ENCODE results near the gene EFCAB11. TPM values are rescaled to one million over a fixed set of nuclear protein-coding genes. Genes with fewer than 3 reads are reported as not detected.

Gene EFCAB11
- total RNA-seq, 4 donors from 2014 or later: 3.2 to 5.1 (median 3.7) TPM

DNA sequence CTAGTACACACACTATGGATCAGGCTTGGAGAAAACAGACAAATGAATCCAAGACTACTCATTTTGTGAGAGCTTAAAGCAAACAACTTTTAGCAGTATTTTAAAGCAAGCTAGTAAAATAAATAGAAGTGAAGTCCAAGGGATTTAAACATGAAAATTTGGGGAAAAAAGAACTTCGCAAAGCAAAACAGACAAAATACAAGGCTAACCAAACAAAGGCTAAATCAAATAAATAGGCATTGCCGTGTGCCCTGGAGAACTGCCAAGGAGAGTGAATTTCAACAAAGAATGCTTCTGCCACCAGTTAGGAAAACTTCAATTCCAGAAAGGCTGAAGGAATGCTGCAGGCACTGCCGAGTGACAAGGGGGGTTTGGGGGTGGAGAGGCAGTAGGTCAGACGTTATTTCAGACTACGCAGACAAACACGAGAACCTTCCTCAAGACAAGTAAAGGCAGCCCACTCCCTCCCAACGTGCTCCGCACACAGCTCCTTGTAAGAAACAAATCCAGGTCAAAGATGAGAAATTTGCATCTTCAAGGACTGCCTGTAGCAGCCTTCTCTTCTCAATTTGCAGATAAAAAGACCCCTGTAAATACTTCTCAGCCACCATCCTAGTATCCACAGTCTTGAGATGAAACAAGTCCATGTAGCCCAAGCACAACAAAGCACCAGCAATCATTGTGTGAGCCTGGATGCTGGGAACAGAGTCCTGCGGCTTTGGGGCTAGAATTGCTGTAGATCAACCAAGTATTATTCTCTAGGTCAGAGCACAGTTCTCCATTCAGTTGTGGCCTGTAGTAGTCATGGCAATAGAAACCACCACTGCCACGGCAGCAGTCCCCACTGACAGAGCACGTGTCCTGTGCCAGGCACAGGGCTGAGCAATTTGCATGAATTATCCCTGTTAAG is 43.3 kb downstream of the EFCAB11 start:
- H3K9me3 ChIP-seq: no peaks in the 10 kb centered on the region
- no peaks in the 10 kb centered on the region for H3K27me3 ChIP-seq
- H3K27ac ChIP-seq: peak overlapping the region; percentile 67
- peak in 1 of 2 donors; percentile 68 for DNase-seq (ENCODE audit: low spot score in 2 of 2)
- no peaks in the 10 kb centered on the region for H3K36me3 ChIP-seq
- peaks cover 22% of the 10 kb centered on the region for H3K4me1 ChIP-seq
- TF ChIP-seq, protein P1, sequence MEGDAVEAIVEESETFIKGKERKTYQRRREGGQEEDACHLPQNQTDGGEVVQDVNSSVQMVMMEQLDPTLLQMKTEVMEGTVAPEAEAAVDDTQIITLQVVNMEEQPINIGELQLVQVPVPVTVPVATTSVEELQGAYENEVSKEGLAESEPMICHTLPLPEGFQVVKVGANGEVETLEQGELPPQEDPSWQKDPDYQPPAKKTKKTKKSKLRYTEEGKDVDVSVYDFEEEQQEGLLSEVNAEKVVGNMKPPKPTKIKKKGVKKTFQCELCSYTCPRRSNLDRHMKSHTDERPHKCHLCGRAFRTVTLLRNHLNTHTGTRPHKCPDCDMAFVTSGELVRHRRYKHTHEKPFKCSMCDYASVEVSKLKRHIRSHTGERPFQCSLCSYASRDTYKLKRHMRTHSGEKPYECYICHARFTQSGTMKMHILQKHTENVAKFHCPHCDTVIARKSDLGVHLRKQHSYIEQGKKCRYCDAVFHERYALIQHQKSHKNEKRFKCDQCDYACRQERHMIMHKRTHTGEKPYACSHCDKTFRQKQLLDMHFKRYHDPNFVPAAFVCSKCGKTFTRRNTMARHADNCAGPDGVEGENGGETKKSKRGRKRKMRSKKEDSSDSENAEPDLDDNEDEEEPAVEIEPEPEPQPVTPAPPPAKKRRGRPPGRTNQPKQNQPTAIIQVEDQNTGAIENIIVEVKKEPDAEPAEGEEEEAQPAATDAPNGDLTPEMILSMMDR (IDR thresholded peaks at IDR 0.05): no peak
- TF ChIP-seq POLR2A (IDR thresholded peaks at IDR 0.05): no peak
- TF ChIP-seq EP300 (IDR thresholded peaks at IDR 0.05): no peak
- TF ChIP-seq POLR2AphosphoS5 (IDR thresholded peaks at IDR 0.05): no peak
- 38% methylated on average over 11 of the region's 11 CpGs for WGBS
- no peak overlapping the region for H3K4me3 ChIP-seq

DNA sequence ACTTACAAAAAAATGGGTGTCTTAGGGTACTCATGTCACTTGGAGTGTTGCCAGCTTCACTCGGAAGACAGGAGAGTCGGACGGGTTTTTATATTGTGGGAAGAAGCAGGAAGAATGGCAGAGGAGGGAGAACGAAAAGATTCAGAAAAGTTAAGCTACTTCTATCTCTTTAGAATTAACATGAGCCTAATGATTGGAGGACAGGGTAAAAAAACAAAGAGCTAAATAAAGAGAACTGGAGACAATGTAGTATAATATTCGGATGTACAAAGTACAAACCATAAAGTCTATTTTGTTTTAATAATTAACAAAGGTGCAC is 43.9 kb downstream of the EFCAB11 start:
- WGBS: 67% methylated on average over 5 of the region's 5 CpGs
- no peaks in the 10 kb centered on the region for H3K36me3 ChIP-seq
- no peaks in the 10 kb centered on the region for H3K9me3 ChIP-seq
- DNase-seq (ENCODE audit: low spot score in 2 of 2): no peak
- no peaks in the 10 kb centered on the region for H3K27me3 ChIP-seq
- TF ChIP-seq POLR2A (IDR thresholded peaks at IDR 0.05): no peak
- H3K4me1 ChIP-seq: peaks cover 22% of the 10 kb centered on the region
- no peak overlapping the region for H3K27ac ChIP-seq
- no peak overlapping the region for H3K4me3 ChIP-seq

DNA sequence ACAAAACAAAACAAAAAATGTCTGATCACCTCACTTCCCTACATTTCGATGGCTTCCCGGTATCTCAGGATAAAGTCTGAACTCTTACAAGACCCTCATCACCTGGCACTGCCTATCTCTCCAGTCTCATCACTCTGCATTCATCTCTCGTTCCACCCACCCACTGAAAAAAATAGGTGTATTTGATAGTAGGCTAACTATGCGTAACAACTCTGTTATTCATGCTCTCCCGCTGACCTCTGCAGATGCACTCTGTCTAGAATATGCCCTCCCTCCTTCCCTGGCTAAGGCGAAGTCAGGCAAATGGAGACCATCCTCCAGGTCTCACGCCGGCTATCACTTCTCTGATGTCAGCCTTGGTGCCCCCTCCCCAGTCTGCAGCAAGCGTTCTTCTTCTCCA is 44.9 kb downstream of the EFCAB11 start:
- Histone ChIP-seq H3K4me1 (peaks cover 22% of the 10 kb centered on the region), H3K36me3 (no peaks in the 10 kb centered on the region), H3K9me3 (no peaks in the 10 kb centered on the region), H3K27me3 (no peaks in the 10 kb centered on the region), H3K27ac (no peak overlapping the region), H3K4me3 (no peak overlapping the region)
- no peak for DNase-seq (ENCODE audit: low spot score in 2 of 2)
- TF ChIP-seq POLR2AphosphoS5 (IDR thresholded peaks at IDR 0.05): no peak
- TF ChIP-seq, protein P1 (IDR thresholded peaks at IDR 0.05): no peak
- TF ChIP-seq EP300 (IDR thresholded peaks at IDR 0.05): no peak
- TF ChIP-seq POLR2A (IDR thresholded peaks at IDR 0.05): no peak
- 98% methylated on average over 9 of the region's 9 CpGs for WGBS

DNA sequence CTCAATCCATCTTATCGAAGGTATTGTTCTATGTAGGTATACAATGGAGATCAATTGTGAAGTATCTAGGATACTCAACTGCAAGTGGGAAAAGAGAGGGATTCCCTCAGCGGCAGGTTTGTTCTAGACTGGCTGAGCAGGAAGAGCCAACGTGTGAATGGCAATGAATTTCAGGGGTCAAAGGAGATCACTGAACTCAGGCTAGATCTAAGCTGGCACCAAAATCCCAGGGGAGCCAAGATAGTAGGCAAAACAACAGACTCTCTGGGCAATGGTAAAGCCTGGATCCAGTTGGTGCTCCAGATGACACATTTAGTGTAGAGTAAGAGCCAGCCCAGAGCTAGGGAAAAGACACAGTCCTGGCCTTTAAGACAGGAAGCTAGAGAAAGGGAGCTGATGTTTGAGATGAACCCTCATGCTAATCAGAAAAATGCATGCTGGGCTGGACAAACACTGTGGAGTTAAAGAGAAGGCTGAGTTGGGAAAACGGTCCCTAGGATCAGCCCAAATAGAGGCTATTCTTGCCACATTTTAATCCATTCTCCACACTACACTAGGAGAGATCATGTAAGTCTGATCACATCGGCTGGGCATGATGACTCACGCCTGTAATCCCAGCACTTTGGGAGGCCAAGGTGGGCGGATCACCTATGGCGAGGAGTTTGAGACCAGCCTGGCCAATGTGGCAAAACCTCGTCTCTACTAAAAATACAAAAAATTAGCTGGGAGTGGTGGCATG is 45.6 kb downstream of the EFCAB11 start:
- DNase-seq (ENCODE audit: low spot score in 2 of 2): no peak
- Histone ChIP-seq H3K9me3 (no peaks in the 10 kb centered on the region), H3K27ac (no peak overlapping the region), H3K4me3 (no peak overlapping the region), H3K27me3 (no peaks in the 10 kb centered on the region), H3K4me1 (peaks cover 22% of the 10 kb centered on the region), H3K36me3 (no peaks in the 10 kb centered on the region)
- TF ChIP-seq EP300 (IDR thresholded peaks at IDR 0.05) (no peak), POLR2A (IDR thresholded peaks at IDR 0.05) (no peak), POLR2AphosphoS5 (IDR thresholded peaks at IDR 0.05) (no peak)
- TF ChIP-seq, protein P1 (IDR thresholded peaks at IDR 0.05): no peak
- 92% methylated on average over 9 of the region's 9 CpGs for whole genome bisulfite sequencing

DNA sequence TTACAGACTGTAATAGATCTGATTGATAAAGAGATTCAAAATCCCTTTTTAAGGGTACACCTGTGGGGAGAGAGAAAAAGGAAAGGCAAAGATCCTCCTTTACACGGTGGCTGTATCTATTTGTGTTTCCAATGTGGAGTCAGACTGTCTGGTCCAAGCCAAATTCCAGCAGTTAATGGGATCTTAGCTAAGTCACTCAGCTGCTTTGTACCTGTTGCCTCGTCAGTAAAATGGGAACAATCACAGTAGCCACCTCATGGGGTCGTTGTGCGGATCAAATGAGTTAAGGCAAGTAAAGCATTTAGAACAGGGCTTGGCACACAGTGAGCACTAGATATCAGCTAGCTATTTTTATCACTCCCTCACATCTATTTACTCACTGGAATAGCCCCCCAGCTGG is 46.9 kb downstream of the EFCAB11 start:
- WGBS: 86% methylated on average over 4 of the region's 4 CpGs

More for the DNA sequence above, 46.9 kb downstream of the EFCAB11 start:
- Histone ChIP-seq H3K27ac (no peak overlapping the region), H3K4me3 (no peak overlapping the region), H3K36me3 (no peaks in the 10 kb centered on the region), H3K27me3 (no peaks in the 10 kb centered on the region), H3K4me1 (peaks cover 21% of the 10 kb centered on the region), H3K9me3 (no peaks in the 10 kb centered on the region)
- DNase-seq (ENCODE audit: low spot score in 2 of 2): no peak
- TF ChIP-seq EP300 (IDR thresholded peaks at IDR 0.05) (no peak), POLR2AphosphoS5 (IDR thresholded peaks at IDR 0.05) (no peak), POLR2A (IDR thresholded peaks at IDR 0.05) (no peak)
- TF ChIP-seq, protein P1 (IDR thresholded peaks at IDR 0.05): no peak
